ENCODE data around the gene CD69.
"Not testable (repeated sequence)": the region's sequence is repeated elsewhere in the genome, so short reads cannot be mapped to it uniquely, and the experiment has no call there.

The CD69 gene

GRCh38 chr12:9713032-9713558 is 47.6 kb downstream of the CD69 start:
- not testable (repeated sequence) for DNase-seq

GRCh38 chr12:9711664-9712063 is 49.0 kb downstream of the CD69 start:
- DNase-seq, result no peak

- peak; percentile 20 for DNase-seq
These were observed 49.9 kb downstream of the CD69 start for GRCh38 chr12:9710584-9711375.

- DNase-seq, result no peak
These were observed 51.8 kb downstream of the CD69 start for GRCh38 chr12:9708853-9709252.

- DNase-seq, result peak; percentile 82
These were observed 52.6 kb downstream of the CD69 start for GRCh38 chr12:9707864-9708808.

GRCh38 chr12:9707356-9707755 is 53.3 kb downstream of the CD69 start:
- DNase-seq, result peak; percentile 22

GRCh38 chr12:9706086-9706685 is 54.5 kb downstream of the CD69 start:
- no peak for DNase-seq

- not testable (repeated sequence) for DNase-seq
These were observed 56.1 kb downstream of the CD69 start for GRCh38 chr12:9704561-9704960.
